Prostate gland (tissue), 2 donors: ENCODE measurements around the gene EIF4ENIF1.

Experiments
- POLR2A ChIP-seq: fragments of 450-650 bp; IDR thresholded peaks from one replicate; pipeline ENCODE4 v1.6.1; 2016; ENCODE audit warnings: antibody characterized with exemption, mild to moderate bottlenecking
- POLR2AphosphoS5 ChIP-seq: sonication (generic); formaldehyde crosslinking; IDR thresholded peaks from one replicate; pipeline ENCODE4 v1.6.1; 2017; ENCODE audit warnings: antibody characterized with exemption
- TF ChIP-seq, protein P1 (sequence below), 4 experiments: fragments of 200-600 bp in 2 of 4; fragments of 450-650 bp in 2 of 4; sonication (generic) in 2 of 4; IDR thresholded peaks; 1 replicate in 3 of 4; 2 replicates in 1 of 4; pipeline ENCODE4 v1.5.1; 2016 to 2019; ENCODE audit warnings: antibody characterized with exemption in 4 of 4, mild to moderate bottlenecking in 2 of 4, moderate library complexity in 2 of 4

GRCh38 chr22:31449506-31449905, 40.1 kb downstream of the EIF4ENIF1 start:
- TF ChIP-seq POLR2A (no peak), POLR2AphosphoS5 (no peak)
- TF ChIP-seq, protein P1, sequence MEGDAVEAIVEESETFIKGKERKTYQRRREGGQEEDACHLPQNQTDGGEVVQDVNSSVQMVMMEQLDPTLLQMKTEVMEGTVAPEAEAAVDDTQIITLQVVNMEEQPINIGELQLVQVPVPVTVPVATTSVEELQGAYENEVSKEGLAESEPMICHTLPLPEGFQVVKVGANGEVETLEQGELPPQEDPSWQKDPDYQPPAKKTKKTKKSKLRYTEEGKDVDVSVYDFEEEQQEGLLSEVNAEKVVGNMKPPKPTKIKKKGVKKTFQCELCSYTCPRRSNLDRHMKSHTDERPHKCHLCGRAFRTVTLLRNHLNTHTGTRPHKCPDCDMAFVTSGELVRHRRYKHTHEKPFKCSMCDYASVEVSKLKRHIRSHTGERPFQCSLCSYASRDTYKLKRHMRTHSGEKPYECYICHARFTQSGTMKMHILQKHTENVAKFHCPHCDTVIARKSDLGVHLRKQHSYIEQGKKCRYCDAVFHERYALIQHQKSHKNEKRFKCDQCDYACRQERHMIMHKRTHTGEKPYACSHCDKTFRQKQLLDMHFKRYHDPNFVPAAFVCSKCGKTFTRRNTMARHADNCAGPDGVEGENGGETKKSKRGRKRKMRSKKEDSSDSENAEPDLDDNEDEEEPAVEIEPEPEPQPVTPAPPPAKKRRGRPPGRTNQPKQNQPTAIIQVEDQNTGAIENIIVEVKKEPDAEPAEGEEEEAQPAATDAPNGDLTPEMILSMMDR (IDR thresholded peaks at IDR 0.05), result no peak
